Measurements from ENCODE around the gene ZBTB12. TPM values are rescaled to one million over a fixed set of nuclear protein-coding genes. Genes with fewer than 3 reads are reported as not detected.

ZBTB12 gene
- total RNA-seq, 1 donor, result 3.0 TPM

- no peak for TF ChIP-seq CTCF (IDR thresholded peaks at IDR 0.05; ENCODE audit: insufficient read depth, low read depth, low read length)
- DNase-seq (ENCODE audit: low read depth), result no peak
- no peak overlapping the region for H3K4me3 ChIP-seq (ENCODE audit: low read depth, low read length)
Observed at GRCh38 chr6:31887173-31888007, 14.5 kb downstream of the ZBTB12 start.

- DNase-seq (ENCODE audit: low read depth), result no peak
- no peak for TF ChIP-seq CTCF (IDR thresholded peaks at IDR 0.05; ENCODE audit: insufficient read depth, low read depth, low read length)
Observed at GRCh38 chr6:31886541-31886991, 15.3 kb downstream of the ZBTB12 start.

GRCh38 chr6:31884528-31885035 is 17.3 kb downstream of the ZBTB12 start:
- no peak overlapping the region for H3K4me3 ChIP-seq (ENCODE audit: low read depth, low read length)
- DNase-seq (ENCODE audit: low read depth), result no peak
- no peak for TF ChIP-seq CTCF (IDR thresholded peaks at IDR 0.05; ENCODE audit: insufficient read depth, low read depth, low read length)

More at GRCh38 chr6:31886541-31886991, 15.3 kb downstream of the ZBTB12 start:
- H3K4me3 ChIP-seq (ENCODE audit: low read depth, low read length), result no peak overlapping the region

- no peak overlapping the region for H3K4me3 ChIP-seq (ENCODE audit: low read depth, low read length)
- TF ChIP-seq CTCF (IDR thresholded peaks at IDR 0.05; ENCODE audit: insufficient read depth, low read depth, low read length), result no peak
- DNase-seq (ENCODE audit: low read depth), result no peak
Observed at GRCh38 chr6:31883676-31884075, 18.2 kb downstream of the ZBTB12 start.

GRCh38 chr6:31882344-31882743 is 19.5 kb downstream of the ZBTB12 start:
- H3K4me3 ChIP-seq (ENCODE audit: low read depth, low read length), result no peak overlapping the region
- no peak for DNase-seq (ENCODE audit: low read depth)
- no peak for TF ChIP-seq CTCF (IDR thresholded peaks at IDR 0.05; ENCODE audit: insufficient read depth, low read depth, low read length)

GRCh38 chr6:31881136-31881859 is 20.6 kb downstream of the ZBTB12 start:
- no peak for DNase-seq (ENCODE audit: low read depth)
- no peak for TF ChIP-seq CTCF (IDR thresholded peaks at IDR 0.05; ENCODE audit: insufficient read depth, low read depth, low read length)
- no peak overlapping the region for H3K4me3 ChIP-seq (ENCODE audit: low read depth, low read length)
